Ascending aorta (tissue), 2 donors: ENCODE results near the gene CLMN. TPM values are rescaled to one million over a fixed set of nuclear protein-coding genes. Genes with fewer than 3 reads are reported as not detected.

Experiments
- DNase-seq, 2 donors: peaks; one replicate each; pipeline ENCODE4 v3.0.0-alpha.2; 2019; ENCODE audit warnings: low spot score in 2 of 2
- H3K27ac ChIP-seq, 2 donors: fragments of 200-600 bp; sonication (generic); one replicate each; pipeline ENCODE4 v1.5.1; 2016 to 2017; ENCODE audit warnings: mild to moderate bottlenecking in 1 of 2
- H3K27me3 ChIP-seq: fragments of 200-600 bp; sonication (generic); one replicate; pipeline ENCODE4 v1.5.1; 2017
- H3K36me3 ChIP-seq, 2 donors: fragments of 200-600 bp; sonication (generic); one replicate each; pipeline ENCODE4 v1.5.1; 2016
- H3K4me1 ChIP-seq, 2 donors: fragments of 200-600 bp; sonication (generic); one replicate each; pipeline ENCODE4 v1.5.1; 2016 to 2017; ENCODE audit warnings: mild to moderate bottlenecking in 1 of 2
- H3K4me3 ChIP-seq, 2 donors: fragments of 200-600 bp; sonication (generic); one replicate each; pipeline ENCODE4 v1.5.1; 2016 to 2017; ENCODE audit warnings: mild to moderate bottlenecking in 1 of 2
- H3K9me3 ChIP-seq, 2 donors: fragments of 200-600 bp; sonication (generic); one replicate each; pipeline ENCODE4 v1.5.1; 2016
- intact Hi-C: fragments of 100-400 bp; cut with DNase I; formaldehyde crosslinking; loops from one replicate; pipeline ENCODE4 v1.15.1; 2023
- total RNA-seq: library from RNA; depleted of rRNA; stranded (reverse); fragments of >200 nt; gene quantifications from one replicate; pipeline ENCODE4 v1.1.0, GENCODE V29; 2016
- TF ChIP-seq, protein P1 (sequence below), 3 experiments: fragments of 200-600 bp in 2 of 3; fragments of 450-650 bp in 1 of 3; sonication (generic) in 2 of 3; IDR thresholded peaks; one replicate each; pipeline ENCODE4 v1.5.1; 2016 to 2019; ENCODE audit warnings: antibody characterized with exemption in 3 of 3, mild to moderate bottlenecking in 1 of 3, moderate library complexity in 1 of 3

CLMN gene
- total RNA-seq, 1 donor from 2014 or later: 4.7 TPM

DNA sequence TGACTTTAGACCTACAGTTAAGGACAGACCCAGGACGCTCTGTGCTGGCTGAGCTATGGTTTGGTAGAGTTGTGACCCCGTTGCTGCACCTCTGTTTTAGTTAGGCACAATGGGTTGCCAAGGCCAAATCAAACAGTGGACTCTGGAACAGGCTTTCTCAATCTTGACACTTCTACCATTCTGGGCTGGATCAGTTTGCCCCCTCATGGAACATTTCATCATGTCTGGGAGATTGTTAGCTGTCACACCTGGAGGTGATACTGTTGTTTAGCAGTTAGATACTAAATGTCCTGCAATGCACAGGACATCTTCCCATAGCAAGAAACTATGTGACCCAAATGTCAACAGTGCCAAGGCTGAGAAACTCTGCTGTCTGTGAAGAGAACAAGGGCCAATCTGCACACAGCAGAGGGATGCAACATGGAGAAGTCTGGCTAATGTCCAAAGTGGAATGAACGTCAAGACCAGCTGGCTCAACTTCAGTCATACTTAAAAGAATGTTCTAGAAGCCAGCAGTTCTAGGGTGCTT lies 96.8 kb downstream of the CLMN start:
- intact Hi-C loops: no loop called here
- Histone ChIP-seq H3K27me3 (no peaks in the 10 kb centered on the region), H3K36me3 (no peaks in the 10 kb centered on the region), H3K9me3 (no peaks in the 10 kb centered on the region), H3K27ac (no peak overlapping the region), H3K4me1 (peaks cover 0 to 4% of the 10 kb centered on the region in 2 donors), H3K4me3 (no peak overlapping the region)
- no peak for DNase-seq
- TF ChIP-seq, protein P1, sequence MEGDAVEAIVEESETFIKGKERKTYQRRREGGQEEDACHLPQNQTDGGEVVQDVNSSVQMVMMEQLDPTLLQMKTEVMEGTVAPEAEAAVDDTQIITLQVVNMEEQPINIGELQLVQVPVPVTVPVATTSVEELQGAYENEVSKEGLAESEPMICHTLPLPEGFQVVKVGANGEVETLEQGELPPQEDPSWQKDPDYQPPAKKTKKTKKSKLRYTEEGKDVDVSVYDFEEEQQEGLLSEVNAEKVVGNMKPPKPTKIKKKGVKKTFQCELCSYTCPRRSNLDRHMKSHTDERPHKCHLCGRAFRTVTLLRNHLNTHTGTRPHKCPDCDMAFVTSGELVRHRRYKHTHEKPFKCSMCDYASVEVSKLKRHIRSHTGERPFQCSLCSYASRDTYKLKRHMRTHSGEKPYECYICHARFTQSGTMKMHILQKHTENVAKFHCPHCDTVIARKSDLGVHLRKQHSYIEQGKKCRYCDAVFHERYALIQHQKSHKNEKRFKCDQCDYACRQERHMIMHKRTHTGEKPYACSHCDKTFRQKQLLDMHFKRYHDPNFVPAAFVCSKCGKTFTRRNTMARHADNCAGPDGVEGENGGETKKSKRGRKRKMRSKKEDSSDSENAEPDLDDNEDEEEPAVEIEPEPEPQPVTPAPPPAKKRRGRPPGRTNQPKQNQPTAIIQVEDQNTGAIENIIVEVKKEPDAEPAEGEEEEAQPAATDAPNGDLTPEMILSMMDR (IDR thresholded peaks at IDR 0.05): no peak

DNA sequence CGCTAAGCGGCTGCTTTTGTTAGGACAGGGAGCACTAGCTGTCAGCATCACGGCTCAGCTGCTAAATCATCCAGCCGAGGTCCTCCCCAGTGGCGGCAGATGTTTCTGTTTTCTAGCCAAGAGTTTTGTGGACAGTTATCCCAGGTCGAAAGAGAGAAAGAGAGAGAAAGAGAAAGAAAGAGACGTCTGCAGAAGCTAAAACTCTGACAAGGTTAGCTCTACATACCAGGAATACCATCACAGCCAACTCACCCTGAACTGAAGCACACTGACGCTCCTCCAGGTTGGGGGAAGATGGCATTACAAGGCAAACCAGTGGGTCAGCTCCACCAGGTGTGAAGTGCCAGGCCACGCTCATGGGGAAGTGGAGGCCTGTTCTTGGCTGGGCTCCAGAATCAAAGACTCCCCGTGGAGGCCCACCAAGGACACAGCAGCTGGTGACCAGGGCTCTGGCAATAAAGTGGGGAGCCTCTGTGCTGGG lies 97.5 kb downstream of the CLMN start:
- Histone ChIP-seq H3K4me1 (peaks cover 0 to 3% of the 10 kb centered on the region in 2 donors), H3K4me3 (no peak overlapping the region), H3K27ac (no peak overlapping the region), H3K27me3 (no peaks in the 10 kb centered on the region), H3K36me3 (no peaks in the 10 kb centered on the region), H3K9me3 (no peaks in the 10 kb centered on the region)
- no peak for DNase-seq
- intact Hi-C loops: no loop called here
- TF ChIP-seq, protein P1 (IDR thresholded peaks at IDR 0.05): no peak

DNA sequence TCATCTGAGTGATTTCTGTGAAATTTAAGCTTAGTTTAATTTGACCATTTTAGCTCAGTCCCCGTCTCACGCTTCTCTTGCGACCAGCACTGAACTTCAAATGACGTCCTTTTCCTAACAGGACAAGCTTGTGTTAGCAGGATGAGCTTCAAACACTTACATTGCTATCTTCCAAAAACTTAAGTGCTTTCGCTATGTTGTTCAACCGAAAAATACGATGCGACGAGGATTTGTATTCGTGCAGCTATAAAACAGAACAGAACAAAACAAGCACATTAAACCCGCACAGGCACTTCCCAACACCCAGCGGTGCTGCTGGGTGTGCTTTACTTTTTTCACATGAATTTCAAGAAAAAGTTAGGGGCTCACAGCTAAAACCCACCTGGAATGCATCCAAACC lies 98.2 kb downstream of the CLMN start:
- Histone ChIP-seq H3K27ac (no peak overlapping the region), H3K36me3 (no peaks in the 10 kb centered on the region), H3K4me3 (no peak overlapping the region), H3K9me3 (no peaks in the 10 kb centered on the region), H3K27me3 (no peaks in the 10 kb centered on the region), H3K4me1 (no peaks in the 10 kb centered on the region)
- no peak for DNase-seq
- TF ChIP-seq, protein P1 (IDR thresholded peaks at IDR 0.05): no peak
- intact Hi-C loops: no loop called here

DNA sequence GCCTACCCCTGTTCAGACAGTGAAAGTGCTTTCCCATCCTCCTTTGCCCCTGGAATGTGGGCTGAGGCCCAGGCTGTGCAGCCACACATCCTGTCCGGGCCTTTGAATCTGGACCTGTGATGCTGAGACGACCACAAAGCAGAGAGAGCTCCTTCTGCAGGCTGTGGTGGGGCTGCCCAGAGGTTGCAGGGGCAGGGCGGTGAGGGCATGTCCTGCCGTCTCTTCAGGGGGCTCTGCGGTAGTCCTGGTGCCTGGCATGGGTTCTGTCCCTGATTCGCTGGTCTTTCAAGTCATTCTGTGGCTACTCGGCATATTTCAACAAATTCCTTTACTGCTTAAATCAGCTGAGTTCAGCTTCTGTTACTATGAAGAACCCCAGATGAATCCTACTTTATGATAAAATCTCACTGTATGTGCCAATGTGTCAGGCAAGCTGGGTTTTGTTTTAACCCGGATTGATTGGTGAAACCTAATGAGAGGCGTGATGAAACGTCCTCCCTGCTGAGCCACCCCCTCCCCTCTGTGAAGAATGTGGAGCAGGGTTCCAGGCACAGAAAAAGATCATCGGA lies 99.0 kb downstream of the CLMN start:
- no peaks in the 10 kb centered on the region for H3K36me3 ChIP-seq
- intact Hi-C loops: no loop called here
- no peaks in the 10 kb centered on the region for H3K27me3 ChIP-seq
- TF ChIP-seq, protein P1 (IDR thresholded peaks at IDR 0.05): no peak
- H3K4me3 ChIP-seq: no peak overlapping the region
- H3K4me1 ChIP-seq: no peaks in the 10 kb centered on the region
- H3K9me3 ChIP-seq: no peaks in the 10 kb centered on the region
- DNase-seq: no peak
- H3K27ac ChIP-seq: no peak overlapping the region

DNA sequence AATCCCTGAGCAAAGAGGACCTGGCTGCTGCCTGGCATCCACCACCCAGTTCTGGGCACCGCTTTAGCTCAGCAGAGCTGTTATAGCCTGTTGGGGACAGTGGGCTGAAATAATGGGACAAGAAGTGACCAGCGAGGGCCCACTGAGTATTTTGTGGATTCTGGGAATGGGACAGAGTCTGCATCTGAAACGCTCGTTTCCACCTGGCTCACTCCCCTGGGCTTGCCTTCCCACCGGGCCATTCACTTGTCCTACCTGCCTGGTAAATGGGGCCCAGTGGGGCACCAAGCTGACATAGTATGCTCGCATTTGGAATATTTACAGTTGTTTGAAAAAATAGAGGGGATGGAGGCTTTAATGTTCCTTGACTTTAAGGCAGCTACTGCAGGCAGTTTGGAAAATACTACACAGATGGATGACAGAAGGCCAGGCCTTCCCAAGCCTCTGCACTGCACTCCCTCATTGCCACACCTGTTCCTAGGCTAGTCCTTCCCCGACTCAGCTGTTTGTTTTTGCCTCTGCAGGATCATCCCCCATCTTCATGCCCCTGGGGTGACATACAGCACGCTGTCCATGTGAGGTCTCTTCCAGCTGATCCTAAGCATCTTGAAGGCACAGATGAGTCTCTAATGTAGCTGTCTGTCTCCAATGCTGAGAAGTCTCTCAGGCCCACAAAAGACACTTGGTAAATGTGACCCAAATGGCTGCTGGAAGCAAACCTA lies 101.1 kb downstream of the CLMN start:
- intact Hi-C loops: no loop called here
- H3K4me1 ChIP-seq: no peaks in the 10 kb centered on the region
- H3K9me3 ChIP-seq: no peaks in the 10 kb centered on the region
- no peak for DNase-seq
- H3K27ac ChIP-seq: no peak overlapping the region
- H3K36me3 ChIP-seq: no peaks in the 10 kb centered on the region
- TF ChIP-seq, protein P1 (IDR thresholded peaks at IDR 0.05): no peak
- no peaks in the 10 kb centered on the region for H3K27me3 ChIP-seq
- no peak overlapping the region for H3K4me3 ChIP-seq
